NB4 (cell line): Measurements from ENCODE around the gene TMEM184B.

ENCODE experiments used
- CTCF ChIP-seq: IDR thresholded peaks from one replicate; pipeline ENCODE4 v1.5.1; 2012; ENCODE audit warnings: low read depth, low read length
- POLR2A ChIP-seq: IDR thresholded peaks from 2 replicates; pipeline ENCODE4 v1.6.1; 2011; ENCODE audit warnings: mild to moderate bottlenecking; ENCODE audit not compliant: insufficient read length; ENCODE audit errors: extremely low read depth
- TF ChIP-seq, protein P1 (sequence below): IDR thresholded peaks from 2 replicates; pipeline ENCODE4 v1.6.1; 2011; ENCODE audit warnings: low read depth, low read length

DNA sequence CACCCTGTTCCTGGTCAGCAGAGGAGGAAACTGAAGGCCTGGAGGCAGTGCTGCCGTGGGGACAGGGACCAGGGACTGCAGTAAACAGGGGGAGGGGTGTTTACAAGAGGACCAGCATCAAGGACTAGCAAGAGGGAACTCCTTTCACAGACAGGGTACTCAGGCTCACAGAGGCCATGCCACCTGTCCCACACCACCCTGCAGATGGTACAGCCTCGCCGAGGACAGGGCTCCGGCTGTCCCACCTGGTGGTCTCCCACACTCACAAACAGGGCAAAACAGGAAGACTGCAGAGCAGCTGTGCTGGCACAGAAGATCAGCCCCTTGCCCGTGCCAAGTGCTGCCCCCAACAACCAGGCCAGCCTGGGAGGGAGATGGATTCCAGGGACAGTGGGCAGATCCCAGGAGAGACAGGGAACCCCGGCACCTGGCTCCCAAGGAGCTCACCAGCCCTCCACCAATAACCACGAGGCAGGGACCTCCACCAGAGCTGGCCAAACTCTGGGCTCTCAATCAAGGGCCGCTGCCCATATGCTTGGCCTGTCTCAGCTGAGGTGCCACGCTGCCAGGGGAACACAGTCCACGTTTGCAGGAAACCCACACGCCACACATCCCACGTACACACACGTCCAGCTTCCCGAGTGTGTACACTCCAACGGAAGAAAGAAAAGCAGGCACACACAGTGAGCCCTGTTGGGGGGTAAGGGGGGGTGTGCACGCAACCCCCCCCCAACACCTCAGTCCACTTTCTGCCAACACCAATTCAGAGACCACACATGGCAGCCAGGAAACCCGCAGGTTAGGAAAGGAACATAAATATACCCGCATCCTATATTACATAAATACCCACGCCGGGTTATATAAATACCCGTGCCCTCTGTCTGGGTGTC, 42.4 kb upstream of the TMEM184B start:
- no peak for TF ChIP-seq CTCF
- TF ChIP-seq, protein P1, sequence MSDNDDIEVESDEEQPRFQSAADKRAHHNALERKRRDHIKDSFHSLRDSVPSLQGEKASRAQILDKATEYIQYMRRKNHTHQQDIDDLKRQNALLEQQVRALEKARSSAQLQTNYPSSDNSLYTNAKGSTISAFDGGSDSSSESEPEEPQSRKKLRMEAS, result no peak
- no peak for TF ChIP-seq POLR2A
